ENCODE measurements around the gene IL32. TPM values are rescaled to one million over a fixed set of nuclear protein-coding genes. Genes with fewer than 3 reads are reported as not detected.

The IL32 gene
- total RNA-seq, 1 donor from 2014 or later: 0.53 TPM

- peak; percentile 49 for DNase-seq (ENCODE audit: low read depth)
- no peak for FAIRE-seq
Observed at GRCh38 chr16:3059041-3059722, 6.3 kb upstream of the IL32 start.

GRCh38 chr16:3059723-3060242 is 5.7 kb upstream of the IL32 start:
- no peaks in the 10 kb centered on the region for H3K27me3 ChIP-seq (ENCODE audit: control insufficient read depth, insufficient read depth, low read length)
- TF ChIP-seq CTCF (IDR thresholded peaks at IDR 0.05; ENCODE audit: insufficient read depth, low read length, severe bottlenecking): no peak
- FAIRE-seq (no peak), DNase-seq (ENCODE audit: low read depth) (no peak)
- H3K4me3 ChIP-seq (ENCODE audit: low read depth, low read length): peak overlapping the region; percentile 93
- H3K36me3 ChIP-seq (ENCODE audit: control insufficient read depth, insufficient read depth, low read length): no peaks in the 10 kb centered on the region

More at GRCh38 chr16:3059041-3059722, 6.3 kb upstream of the IL32 start:
- TF ChIP-seq CTCF (IDR thresholded peaks at IDR 0.05; ENCODE audit: insufficient read depth, low read length, severe bottlenecking): peak; percentile 83
- peak overlapping the region; percentile 93 for H3K4me3 ChIP-seq (ENCODE audit: low read depth, low read length)
- H3K36me3 ChIP-seq (ENCODE audit: control insufficient read depth, insufficient read depth, low read length): no peaks in the 10 kb centered on the region
- no peaks in the 10 kb centered on the region for H3K27me3 ChIP-seq (ENCODE audit: control insufficient read depth, insufficient read depth, low read length)

- no peak overlapping the region for H3K4me3 ChIP-seq (ENCODE audit: low read depth, low read length)
- TF ChIP-seq CTCF (IDR thresholded peaks at IDR 0.05; ENCODE audit: insufficient read depth, low read length, severe bottlenecking): no peak
- no peak for FAIRE-seq
Observed at GRCh38 chr16:3060339-3061127, 4.9 kb upstream of the IL32 start.

GRCh38 chr16:3062553-3062952 is 2.9 kb upstream of the IL32 start:
- no peaks in the 10 kb centered on the region for H3K27me3 ChIP-seq (ENCODE audit: control insufficient read depth, insufficient read depth, low read length)
- H3K36me3 ChIP-seq (ENCODE audit: control insufficient read depth, insufficient read depth, low read length): no peaks in the 10 kb centered on the region
- FAIRE-seq: no peak
- no peak for TF ChIP-seq CTCF (IDR thresholded peaks at IDR 0.05; ENCODE audit: insufficient read depth, low read length, severe bottlenecking)
- H3K4me3 ChIP-seq (ENCODE audit: low read depth, low read length): no peak overlapping the region
- DNase-seq (ENCODE audit: low read depth): no peak

More at GRCh38 chr16:3060339-3061127, 4.9 kb upstream of the IL32 start:
- Histone ChIP-seq H3K27me3 (ENCODE audit: control insufficient read depth, insufficient read depth, low read length) (no peaks in the 10 kb centered on the region), H3K36me3 (ENCODE audit: control insufficient read depth, insufficient read depth, low read length) (no peaks in the 10 kb centered on the region)
- DNase-seq (ENCODE audit: low read depth): no peak

GRCh38 chr16:3063625-3064386 is 1.6 kb upstream of the IL32 start:
- DNase-seq (ENCODE audit: low read depth) (no peak), FAIRE-seq (no peak)
- TF ChIP-seq CTCF (IDR thresholded peaks at IDR 0.05; ENCODE audit: insufficient read depth, low read length, severe bottlenecking): no peak
- H3K4me3 ChIP-seq (ENCODE audit: low read depth, low read length): no peak overlapping the region
- H3K27me3 ChIP-seq (ENCODE audit: control insufficient read depth, insufficient read depth, low read length): no peaks in the 10 kb centered on the region
- no peaks in the 10 kb centered on the region for H3K36me3 ChIP-seq (ENCODE audit: control insufficient read depth, insufficient read depth, low read length)

All from bronchial epithelial cell (primary cell).